Measurements from ENCODE around the gene GLI3. TPM values are rescaled to one million over a fixed set of nuclear protein-coding genes. Genes with fewer than 3 reads are reported as not detected.

The GLI3 gene
- total and polyA plus RNA-seq, 12 donors: 1.1 to 18.0 (median 4.6) TPM

- Histone ChIP-seq H3K4me1 (replicated peaks in 1 of 2) (peaks cover 0 to 7% of the 10 kb centered on the region in 2 donors), H3K27ac (no peak overlapping the region), H3K27me3 (no peaks in the 10 kb centered on the region), H3K9me3 (replicated peaks in 1 of 3) (no peaks in the 10 kb centered on the region), H3K4me3 (no peak overlapping the region), H3K36me3 (replicated peaks in 1 of 2) (no peaks in the 10 kb centered on the region)
- 89 to 92% (median 91%) methylated on average over 2 of the region's 2 CpGs for WGBS, 4 donors
- DNase-seq: no peak
- intact Hi-C loops (cut with DNase I): no loop called here
- TF ChIP-seq POLR2A (IDR thresholded peaks at IDR 0.05) (no peak), CTCF (IDR thresholded peaks at IDR 0.05) (no peak)
Measured at GRCh38 chr7:42207420-42207819, 29.6 kb downstream of the GLI3 start.

- no peak overlapping the region for H3K4me3 ChIP-seq
- peaks cover 0 to 6% of the 10 kb centered on the region in 2 donors for H3K4me1 ChIP-seq (replicated peaks in 1 of 2)
- DNase-seq: no peak
- no peaks in the 10 kb centered on the region for H3K36me3 ChIP-seq (replicated peaks in 1 of 2)
- intact Hi-C loops (cut with DNase I): no loop called here
- no peaks in the 10 kb centered on the region for H3K27me3 ChIP-seq
- TF ChIP-seq POLR2A (IDR thresholded peaks at IDR 0.05) (no peak), CTCF (IDR thresholded peaks at IDR 0.05) (no peak)
- no peak overlapping the region for H3K27ac ChIP-seq
- no peaks in the 10 kb centered on the region for H3K9me3 ChIP-seq (replicated peaks in 1 of 3)
Measured at GRCh38 chr7:42203336-42203735, 33.7 kb downstream of the GLI3 start.

DNA sequence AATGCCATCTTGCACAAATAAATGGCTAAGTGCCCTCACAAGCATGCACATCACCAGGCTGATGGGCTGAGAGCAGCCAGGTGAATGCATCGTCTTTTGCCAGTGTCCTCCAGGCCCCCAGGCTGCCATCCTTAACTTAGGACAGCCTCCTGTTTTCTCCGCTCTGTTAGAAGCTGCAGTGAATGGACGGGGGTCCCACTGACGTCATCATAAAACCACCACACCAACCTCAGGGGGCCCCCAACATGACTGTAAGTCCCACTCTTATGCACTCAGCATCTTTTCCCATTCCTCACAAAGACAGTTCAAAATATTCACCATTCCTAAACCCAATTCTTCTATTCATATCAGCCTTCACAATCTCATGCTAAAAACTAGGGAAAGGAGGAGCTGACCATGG is 34.4 kb downstream of the GLI3 start:
- intact Hi-C loops (cut with DNase I): no loop called here
- no peaks in the 10 kb centered on the region for H3K9me3 ChIP-seq (replicated peaks in 1 of 3)
- no peak for TF ChIP-seq CTCF (IDR thresholded peaks at IDR 0.05)
- TF ChIP-seq POLR2A (IDR thresholded peaks at IDR 0.05): no peak
- peaks cover 0 to 6% of the 10 kb centered on the region in 2 donors for H3K4me1 ChIP-seq (replicated peaks in 1 of 2)
- 92 to 98% (median 94%) methylated on average over 4 of the region's 4 CpGs for WGBS, 4 donors
- no peak overlapping the region for H3K27ac ChIP-seq
- no peaks in the 10 kb centered on the region for H3K36me3 ChIP-seq (replicated peaks in 1 of 2)
- H3K4me3 ChIP-seq: no peak overlapping the region
- no peak for DNase-seq
- no peaks in the 10 kb centered on the region for H3K27me3 ChIP-seq

DNA sequence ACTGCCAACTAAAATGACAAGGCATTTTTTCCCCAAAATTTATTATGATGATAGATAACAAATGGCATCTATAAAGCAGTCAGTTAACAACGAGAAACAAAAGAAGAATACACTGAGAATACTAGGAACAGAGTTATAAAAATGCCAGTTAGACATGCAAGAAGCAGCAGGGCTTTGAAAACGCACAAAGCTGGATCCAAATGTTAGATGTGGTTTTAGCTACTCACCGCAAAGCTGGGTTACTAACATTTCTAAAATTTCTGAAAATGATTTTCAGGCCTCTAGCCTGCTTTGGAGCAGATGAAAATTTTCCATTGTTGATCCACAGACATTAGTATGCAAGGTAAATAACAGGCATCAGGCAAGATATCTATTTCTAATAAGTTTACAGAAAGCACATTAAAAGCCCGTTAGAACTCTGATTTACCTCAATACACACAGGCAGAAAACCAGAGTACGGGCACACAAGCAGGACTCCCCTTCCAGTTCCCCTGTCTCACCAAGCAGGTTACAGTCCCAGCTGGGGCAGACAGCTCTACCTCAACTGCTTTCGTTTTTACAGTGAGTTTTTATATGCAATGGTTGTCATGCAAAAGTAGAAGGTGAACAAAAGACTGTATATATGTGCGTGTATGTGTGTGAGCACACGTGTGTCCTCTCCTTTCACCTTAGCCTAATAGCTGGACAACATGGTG is 37.9 kb downstream of the GLI3 start:
- intact Hi-C loops (cut with DNase I): no loop called here
- Histone ChIP-seq H3K27ac (no peak overlapping the region), H3K27me3 (no peaks in the 10 kb centered on the region), H3K36me3 (replicated peaks in 1 of 2) (no peaks in the 10 kb centered on the region), H3K9me3 (replicated peaks in 1 of 3) (no peaks in the 10 kb centered on the region), H3K4me1 (replicated peaks in 1 of 2) (peaks cover 0 to 6% of the 10 kb centered on the region in 2 donors), H3K4me3 (no peak overlapping the region)
- TF ChIP-seq CTCF (IDR thresholded peaks at IDR 0.05) (no peak), POLR2A (IDR thresholded peaks at IDR 0.05) (no peak)
- WGBS, 4 donors: 75 to 82% (median 77%) methylated on average over 8 of the region's 8 CpGs
- DNase-seq: no peak

Data from adrenal gland (tissue), 12 donors.